RWPE2 (cell line): ENCODE data around the gene DIAPH2.

Source experiments
- ATAC-seq: fragments of 200-7000 bp; cut with Tn5 transposase; 3 replicates; pipeline ENCODE4 v1.9.1; 2021; ENCODE audit warnings: low read depth
- DNase-seq: peaks from one replicate; pipeline ENCODE4 v3.0.0-alpha.2; 2020; ENCODE audit warnings: low spot score
- H3K27ac ChIP-seq: fragments of 450-650 bp; 2 replicates; pipeline ENCODE4 v1.5.1; 2017; ENCODE audit warnings: mild to moderate bottlenecking; ENCODE audit not compliant: poor library complexity, severe bottlenecking
- H3K27me3 ChIP-seq: fragments of 250-450 bp; sonication (Bioruptor Pico); 2 replicates; pipeline ENCODE4 v1.5.1; 2021; ENCODE audit warnings: mild to moderate bottlenecking, moderate library complexity; ENCODE audit not compliant: insufficient read depth, poor library complexity, severe bottlenecking
- H3K36me3 ChIP-seq: fragments of 250-450 bp; sonication (Bioruptor Pico); 2 replicates; pipeline ENCODE4 v1.5.1; 2020; ENCODE audit warnings: low read depth, mild to moderate bottlenecking, moderate library complexity
- H3K4me1 ChIP-seq: fragments of 250-450 bp; sonication (Bioruptor Pico); 2 replicates; pipeline ENCODE4 v1.5.1; 2021; ENCODE audit warnings: mild to moderate bottlenecking, moderate library complexity; ENCODE audit not compliant: insufficient read depth, poor library complexity, severe bottlenecking
- H3K4me3 ChIP-seq: fragments of 250-450 bp; sonication (Bioruptor Pico); 2 replicates; pipeline ENCODE4 v1.5.1; 2021; ENCODE audit warnings: mild to moderate bottlenecking, moderate library complexity; ENCODE audit not compliant: severe bottlenecking
- H3K9me3 ChIP-seq: fragments of 250-450 bp; sonication (Bioruptor Pico); 2 replicates; pipeline ENCODE4 v1.5.1; 2021; ENCODE audit warnings: mild to moderate bottlenecking, moderate library complexity; ENCODE audit not compliant: severe bottlenecking
- TF ChIP-seq, protein P1 (sequence below): fragments of 450-650 bp; IDR thresholded peaks from one replicate; pipeline ENCODE4 v1.5.1; 2017; ENCODE audit warnings: mild to moderate bottlenecking, moderate library complexity; ENCODE audit not compliant: poor library complexity, severe bottlenecking

DIAPH2 gene

DNA sequence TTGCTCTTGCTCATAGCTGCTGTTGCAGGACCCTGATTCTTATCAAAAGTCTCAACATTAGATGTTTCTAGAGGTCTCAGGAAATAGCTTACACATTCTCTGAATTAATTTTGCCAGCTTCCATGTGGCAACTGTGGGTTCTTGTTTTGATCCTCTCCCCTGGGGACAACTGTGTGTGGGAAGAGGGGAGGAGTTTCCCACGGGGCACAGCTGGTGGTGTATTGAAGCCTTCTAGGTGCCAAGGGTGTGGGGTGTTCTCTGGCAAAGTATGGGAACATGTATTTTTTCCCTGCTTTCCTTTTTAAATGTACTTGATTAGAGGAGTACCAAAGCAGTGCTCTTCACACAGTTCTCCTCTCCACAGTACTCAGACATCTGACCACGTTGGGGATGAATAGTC is 411.7 kb downstream of the DIAPH2 start:
- Histone ChIP-seq H3K27me3 (no peaks in the 10 kb centered on the region), H3K4me1 (no peaks in the 10 kb centered on the region), H3K4me3 (no peak overlapping the region), H3K36me3 (no peaks in the 10 kb centered on the region), H3K9me3 (no peaks in the 10 kb centered on the region), H3K27ac (no peak overlapping the region)
- DNase-seq = no peak
- ATAC-seq = no peak
- TF ChIP-seq, protein P1, sequence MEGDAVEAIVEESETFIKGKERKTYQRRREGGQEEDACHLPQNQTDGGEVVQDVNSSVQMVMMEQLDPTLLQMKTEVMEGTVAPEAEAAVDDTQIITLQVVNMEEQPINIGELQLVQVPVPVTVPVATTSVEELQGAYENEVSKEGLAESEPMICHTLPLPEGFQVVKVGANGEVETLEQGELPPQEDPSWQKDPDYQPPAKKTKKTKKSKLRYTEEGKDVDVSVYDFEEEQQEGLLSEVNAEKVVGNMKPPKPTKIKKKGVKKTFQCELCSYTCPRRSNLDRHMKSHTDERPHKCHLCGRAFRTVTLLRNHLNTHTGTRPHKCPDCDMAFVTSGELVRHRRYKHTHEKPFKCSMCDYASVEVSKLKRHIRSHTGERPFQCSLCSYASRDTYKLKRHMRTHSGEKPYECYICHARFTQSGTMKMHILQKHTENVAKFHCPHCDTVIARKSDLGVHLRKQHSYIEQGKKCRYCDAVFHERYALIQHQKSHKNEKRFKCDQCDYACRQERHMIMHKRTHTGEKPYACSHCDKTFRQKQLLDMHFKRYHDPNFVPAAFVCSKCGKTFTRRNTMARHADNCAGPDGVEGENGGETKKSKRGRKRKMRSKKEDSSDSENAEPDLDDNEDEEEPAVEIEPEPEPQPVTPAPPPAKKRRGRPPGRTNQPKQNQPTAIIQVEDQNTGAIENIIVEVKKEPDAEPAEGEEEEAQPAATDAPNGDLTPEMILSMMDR = no peak

DNA sequence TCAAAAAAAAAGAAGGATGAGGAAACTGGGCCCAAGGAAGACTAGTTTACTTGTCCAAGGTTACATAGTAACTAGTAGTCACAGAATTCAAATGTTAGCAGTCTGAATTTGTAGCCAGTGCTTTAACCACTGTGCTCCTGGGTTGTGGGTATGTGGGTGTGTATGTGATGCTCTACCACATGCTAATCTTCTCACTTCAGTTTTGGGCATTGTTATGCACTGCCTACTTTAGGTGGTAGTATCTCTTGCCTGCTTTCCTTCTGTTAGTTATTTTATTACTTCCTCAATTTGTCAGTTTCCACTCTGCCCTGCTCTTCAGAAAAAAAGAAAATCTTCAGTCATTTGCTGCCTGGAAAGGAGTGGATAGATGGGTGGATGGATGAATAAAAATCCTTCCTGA is 418.3 kb downstream of the DIAPH2 start:
- no peak overlapping the region for H3K4me3 ChIP-seq
- no peaks in the 10 kb centered on the region for H3K4me1 ChIP-seq
- DNase-seq = no peak
- no peak overlapping the region for H3K27ac ChIP-seq
- H3K9me3 ChIP-seq = no peaks in the 10 kb centered on the region
- H3K36me3 ChIP-seq = no peaks in the 10 kb centered on the region
- no peaks in the 10 kb centered on the region for H3K27me3 ChIP-seq
- ATAC-seq = no peak
- TF ChIP-seq, protein P1 = no peak

GRCh38 chrX:97109730-97110129 is 425.1 kb downstream of the DIAPH2 start:
- TF ChIP-seq, protein P1 = no peak
- ATAC-seq (no peak), DNase-seq (no peak)
- Histone ChIP-seq H3K4me3 (no peak overlapping the region), H3K9me3 (no peaks in the 10 kb centered on the region), H3K36me3 (no peaks in the 10 kb centered on the region), H3K4me1 (no peaks in the 10 kb centered on the region), H3K27me3 (no peaks in the 10 kb centered on the region), H3K27ac (no peak overlapping the region)

DNA sequence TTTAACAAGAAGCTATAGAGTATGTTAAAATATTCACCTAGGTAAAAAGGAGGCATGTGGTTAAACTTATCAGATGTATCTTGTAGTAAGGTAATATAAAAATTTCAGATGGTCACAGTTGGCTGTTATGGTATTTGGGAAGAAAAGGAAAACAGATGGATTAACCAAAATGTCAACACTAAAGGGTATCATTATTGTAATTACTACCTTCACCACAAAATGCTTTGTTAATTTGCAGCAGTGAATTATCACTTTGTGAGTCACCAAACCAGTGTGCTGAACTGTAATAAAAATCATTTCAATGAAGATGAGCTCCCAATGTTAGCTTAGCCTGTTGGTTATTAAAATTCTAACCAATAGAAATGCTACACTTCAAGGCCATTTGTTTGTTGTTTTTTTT is 432.9 kb downstream of the DIAPH2 start:
- Histone ChIP-seq H3K27ac (no peak overlapping the region), H3K4me1 (no peaks in the 10 kb centered on the region), H3K27me3 (no peaks in the 10 kb centered on the region), H3K4me3 (no peak overlapping the region), H3K36me3 (no peaks in the 10 kb centered on the region), H3K9me3 (no peaks in the 10 kb centered on the region)
- ATAC-seq (no peak), DNase-seq (no peak)
- TF ChIP-seq, protein P1 = no peak

DNA sequence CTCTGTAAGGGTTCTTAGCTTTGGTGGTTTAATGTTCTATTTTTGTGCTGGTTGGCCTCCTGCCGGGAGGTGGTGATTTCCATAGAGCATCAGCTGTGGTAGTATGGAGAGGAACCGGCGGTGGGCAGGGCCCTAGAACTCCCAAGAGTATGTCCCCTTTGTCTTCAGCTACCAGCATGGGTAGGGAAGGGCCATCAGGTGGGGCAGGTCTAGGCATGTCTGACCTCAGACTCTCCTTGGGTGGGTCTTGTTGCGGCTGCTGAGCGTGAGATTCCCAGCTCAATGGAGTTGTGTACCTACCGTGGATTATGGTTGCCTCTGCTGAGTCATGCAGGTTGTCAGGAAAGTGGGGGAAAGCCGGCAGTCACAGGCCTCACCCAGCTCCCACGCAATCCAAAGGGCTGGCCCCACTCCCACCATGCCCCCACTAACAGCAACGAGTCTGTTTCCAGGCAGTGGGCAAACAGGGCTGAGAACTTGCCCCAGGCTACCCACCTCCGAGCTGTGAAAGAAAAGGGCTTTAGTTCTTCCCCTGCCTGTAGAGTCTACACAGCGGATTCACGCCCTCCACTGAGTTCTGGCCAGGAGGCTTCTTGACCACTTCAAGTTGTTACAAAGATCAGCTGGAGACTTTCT is 434.9 kb downstream of the DIAPH2 start:
- Histone ChIP-seq H3K27ac (no peak overlapping the region), H3K36me3 (no peaks in the 10 kb centered on the region), H3K27me3 (no peaks in the 10 kb centered on the region), H3K9me3 (no peaks in the 10 kb centered on the region), H3K4me1 (no peaks in the 10 kb centered on the region), H3K4me3 (no peak overlapping the region)
- TF ChIP-seq, protein P1 = no peak
- no peak for DNase-seq
- ATAC-seq = no peak
